HG03520 (cell line): Measurements from ENCODE around the gene UTP15.

ENCODE experiments used
- ATAC-seq: cut with Tn5 transposase; IDR thresholded peaks from one replicate; pipeline ENCODE4 v1.9.1; 2021; ENCODE audit warnings: mild to moderate bottlenecking, moderate library complexity; ENCODE audit not compliant: unreplicated experiment

Gene UTP15

GRCh38 chr5:73623060-73623459 is 57.5 kb downstream of the UTP15 start:
- ATAC-seq: no peak

GRCh38 chr5:73623901-73624404 is 58.4 kb downstream of the UTP15 start:
- no peak for ATAC-seq

GRCh38 chr5:73624888-73625287 is 59.3 kb downstream of the UTP15 start:
- ATAC-seq: no peak

- no peak for ATAC-seq
These were observed 59.9 kb downstream of the UTP15 start for GRCh38 chr5:73625372-73625943.

- no peak for ATAC-seq
These were observed 60.6 kb downstream of the UTP15 start, which contains the start of gene ARHGEF28 for GRCh38 chr5:73625944-73626811. TSS of gene ARHGEF28 (plus strand) at chr5:73626196. CDS start at chr5:73684852, 58,656 bp downstream.

- ATAC-seq: no peak
These were observed 61.3 kb downstream of the UTP15 start for GRCh38 chr5:73626814-73627313.

- ATAC-seq: no peak
These were observed 63.9 kb downstream of the UTP15 start for GRCh38 chr5:73629456-73629855.

GRCh38 chr5:73630765-73631164 is 65.2 kb downstream of the UTP15 start:
- no peak for ATAC-seq

GRCh38 chr5:73631500-73631899 is 66.0 kb downstream of the UTP15 start:
- ATAC-seq: no peak
